Lung (tissue), 12 donors: ENCODE data around the gene ROBO1. TPM values are rescaled to one million over a fixed set of nuclear protein-coding genes. Genes with fewer than 3 reads are reported as not detected.

Source experiments
- ATAC-seq: fragments of 200-7000 bp; cut with Tn5 transposase; one replicate; pipeline ENCODE4 v1.9.1; 2020; ENCODE audit warnings: moderate number of reproducible peaks; ENCODE audit not compliant: insufficient read depth, low FRiP score
- DNase-seq, 3 donors: peaks; one replicate each; pipeline ENCODE4 v3.0.0-alpha.2; 2013 to 2017
- H3K27ac ChIP-seq, 2 donors: one replicate each; pipeline ENCODE4 v1.5.1; 2013; ENCODE audit warnings: mild to moderate bottlenecking in 2 of 2, moderate library complexity in 2 of 2, control low read depth in 1 of 2, inconsistent platforms in 1 of 2, low read depth in 1 of 2, low read length in 1 of 2
- H3K27me3 ChIP-seq, 3 donors: one replicate each; pipeline ENCODE4 v1.5.1; 2013; ENCODE audit warnings: low read length in 2 of 3; ENCODE audit not compliant: control insufficient read depth in 3 of 3, insufficient read depth in 3 of 3
- H3K36me3 ChIP-seq, 4 donors: one replicate each; pipeline ENCODE4 v1.5.1; 2013; ENCODE audit warnings: low read length in 4 of 4, mild to moderate bottlenecking in 1 of 4, moderate library complexity in 1 of 4; ENCODE audit not compliant: control insufficient read depth in 4 of 4, insufficient read depth in 4 of 4
- H3K4me1 ChIP-seq, 5 donors: one replicate each; pipeline ENCODE4 v1.5.1; 2013; ENCODE audit warnings: low read length in 5 of 5, mild to moderate bottlenecking in 2 of 5, moderate library complexity in 1 of 5; ENCODE audit not compliant: control insufficient read depth in 5 of 5, insufficient read depth in 5 of 5
- H3K4me3 ChIP-seq: one replicate; pipeline ENCODE4 v1.5.1; 2013; ENCODE audit warnings: mild to moderate bottlenecking, control low read depth, moderate library complexity
- H3K9ac ChIP-seq, 2 donors: one replicate each; pipeline ENCODE4 v1.5.1; 2013; ENCODE audit warnings: low read length in 2 of 2, control low read depth in 1 of 2; ENCODE audit not compliant: insufficient read depth in 1 of 2
- H3K9me3 ChIP-seq, 4 donors: one replicate each; pipeline ENCODE4 v1.5.1; 2013; ENCODE audit warnings: low read length in 3 of 4, mild to moderate bottlenecking in 1 of 4, moderate library complexity in 1 of 4; ENCODE audit not compliant: control insufficient read depth in 4 of 4, insufficient read depth in 3 of 4
- WGBS, 2 donors: extraction: QIAGEN DNeasy Blood & Tissue Kit; methylation state at CpG; one replicate each; pipeline ENCODE4 v1.1.7; 2013; 5-methylcytosine and 5-hydroxymethylcytosine counted together
- polyA plus RNA-seq, 2 donors: library from polyadenylated mRNA; stranded (reverse); fragments of 200-250 nt; gene quantifications; one replicate each; pipeline ENCODE4 v1.2.1, GENCODE V29; 2013
- total RNA-seq, 2 donors: library from RNA; depleted of rRNA in 1 of 2; stranded (reverse); fragments of >200 nt in 1 of 2; gene quantifications; one replicate each; pipeline ENCODE4 v1.2.1, GENCODE V29; 2014 to 2021
- TF ChIP-seq, protein P1 (sequence below): IDR thresholded peaks from 2 replicates; pipeline ENCODE4 v1.5.1; 2012; ENCODE audit warnings: mild to moderate bottlenecking; ENCODE audit errors: control extremely low read depth, extremely low read depth
- donor health status: control.
- donor health status: control.
- donor health status: Bipolar disorder and iron deficiency.
- donor health status: healthy.
- donor health status: DM: yes; HTN: yes; CAD: no.

ROBO1 gene
- total and polyA plus RNA-seq, 4 donors: 2.6 to 72.6 (median 15.7) TPM

DNA sequence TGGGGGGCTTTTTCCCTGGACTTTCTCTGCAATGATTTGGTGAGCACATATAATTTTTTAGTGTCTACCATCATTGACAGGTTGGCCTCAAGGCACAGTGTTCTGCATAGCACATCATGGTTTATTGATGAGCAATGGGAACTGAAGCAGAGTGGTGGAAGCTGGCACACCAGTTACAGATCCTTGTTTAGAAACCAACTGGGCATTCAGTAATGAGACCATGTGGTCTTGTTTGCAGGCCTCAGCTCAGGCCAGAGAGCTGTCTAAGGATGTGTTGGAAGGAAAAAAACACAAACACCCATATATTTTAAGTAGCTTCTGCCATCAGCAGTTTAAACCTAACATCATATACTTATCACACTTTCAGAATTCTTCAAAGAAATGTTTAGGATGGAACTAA lies 610.6 kb downstream of the ROBO1 start:
- Histone ChIP-seq H3K4me1 (peaks cover 0 to 3% (median 0%) of the 10 kb centered on the region in 5 donors), H3K9me3 (no peaks in the 10 kb centered on the region), H3K27ac (no peak overlapping the region), H3K4me3 (no peak overlapping the region), H3K36me3 (no peaks in the 10 kb centered on the region), H3K9ac (no peak overlapping the region), H3K27me3 (no peaks in the 10 kb centered on the region)
- no peak for DNase-seq
- TF ChIP-seq, protein P1, sequence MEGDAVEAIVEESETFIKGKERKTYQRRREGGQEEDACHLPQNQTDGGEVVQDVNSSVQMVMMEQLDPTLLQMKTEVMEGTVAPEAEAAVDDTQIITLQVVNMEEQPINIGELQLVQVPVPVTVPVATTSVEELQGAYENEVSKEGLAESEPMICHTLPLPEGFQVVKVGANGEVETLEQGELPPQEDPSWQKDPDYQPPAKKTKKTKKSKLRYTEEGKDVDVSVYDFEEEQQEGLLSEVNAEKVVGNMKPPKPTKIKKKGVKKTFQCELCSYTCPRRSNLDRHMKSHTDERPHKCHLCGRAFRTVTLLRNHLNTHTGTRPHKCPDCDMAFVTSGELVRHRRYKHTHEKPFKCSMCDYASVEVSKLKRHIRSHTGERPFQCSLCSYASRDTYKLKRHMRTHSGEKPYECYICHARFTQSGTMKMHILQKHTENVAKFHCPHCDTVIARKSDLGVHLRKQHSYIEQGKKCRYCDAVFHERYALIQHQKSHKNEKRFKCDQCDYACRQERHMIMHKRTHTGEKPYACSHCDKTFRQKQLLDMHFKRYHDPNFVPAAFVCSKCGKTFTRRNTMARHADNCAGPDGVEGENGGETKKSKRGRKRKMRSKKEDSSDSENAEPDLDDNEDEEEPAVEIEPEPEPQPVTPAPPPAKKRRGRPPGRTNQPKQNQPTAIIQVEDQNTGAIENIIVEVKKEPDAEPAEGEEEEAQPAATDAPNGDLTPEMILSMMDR: no peak
- ATAC-seq: no peak

DNA sequence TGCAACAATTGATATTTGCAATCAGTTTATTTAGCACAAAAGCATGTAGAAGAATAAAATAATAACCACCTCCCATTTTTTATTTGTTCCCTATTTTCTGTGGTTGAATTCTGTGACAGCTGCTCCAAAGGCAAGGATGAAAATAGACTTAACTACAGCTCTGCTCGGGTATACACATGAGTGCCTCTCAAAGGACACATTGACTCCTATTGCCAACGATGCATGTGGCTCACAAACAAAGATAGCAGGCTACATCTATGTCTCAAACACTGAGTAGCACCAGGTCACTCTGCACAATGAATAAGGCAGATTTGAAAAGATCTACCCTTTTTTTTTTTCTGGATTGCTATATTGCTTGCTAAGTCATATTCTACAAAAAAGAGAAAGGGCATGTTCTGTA lies 612.9 kb downstream of the ROBO1 start:
- WGBS, 2 donors: 50 to 58% methylated on average over 2 of the region's 2 CpGs
- H3K9me3 ChIP-seq: no peaks in the 10 kb centered on the region
- no peaks in the 10 kb centered on the region for H3K27me3 ChIP-seq
- no peaks in the 10 kb centered on the region for H3K36me3 ChIP-seq
- no peak overlapping the region for H3K9ac ChIP-seq
- TF ChIP-seq, protein P1: no peak
- DNase-seq (no peak), ATAC-seq (no peak)
- H3K4me1 ChIP-seq: peaks cover 0 to 3% (median 0%) of the 10 kb centered on the region in 5 donors
- no peak overlapping the region for H3K4me3 ChIP-seq
- H3K27ac ChIP-seq: no peak overlapping the region

DNA sequence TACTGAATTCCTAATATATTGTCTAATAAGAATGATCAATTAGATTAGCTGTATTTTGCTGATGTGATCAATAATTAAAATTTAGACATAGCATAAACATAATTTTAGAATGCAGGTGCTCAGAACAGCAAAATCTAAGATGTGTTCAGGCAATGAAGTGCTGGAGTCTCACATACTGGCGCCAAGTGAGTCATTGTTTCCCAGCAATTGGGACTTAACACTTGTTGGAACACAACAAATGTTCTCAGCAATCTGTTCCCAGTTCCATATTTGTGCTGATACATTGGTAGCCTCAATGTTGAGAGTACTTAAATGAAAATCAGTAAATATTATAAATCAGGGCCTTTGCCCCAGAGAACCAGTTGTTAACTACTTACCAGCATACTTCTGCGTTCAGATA lies 619.0 kb downstream of the ROBO1 start:
- DNase-seq (no peak), ATAC-seq (no peak)
- Histone ChIP-seq H3K4me3 (no peak overlapping the region), H3K36me3 (no peaks in the 10 kb centered on the region), H3K27me3 (no peaks in the 10 kb centered on the region), H3K9ac (no peak overlapping the region), H3K9me3 (no peaks in the 10 kb centered on the region), H3K4me1 (no peaks in the 10 kb centered on the region), H3K27ac (no peak overlapping the region)
- TF ChIP-seq, protein P1: no peak
- WGBS, 2 donors: 89 to 92% methylated on average over 2 of the region's 2 CpGs

DNA sequence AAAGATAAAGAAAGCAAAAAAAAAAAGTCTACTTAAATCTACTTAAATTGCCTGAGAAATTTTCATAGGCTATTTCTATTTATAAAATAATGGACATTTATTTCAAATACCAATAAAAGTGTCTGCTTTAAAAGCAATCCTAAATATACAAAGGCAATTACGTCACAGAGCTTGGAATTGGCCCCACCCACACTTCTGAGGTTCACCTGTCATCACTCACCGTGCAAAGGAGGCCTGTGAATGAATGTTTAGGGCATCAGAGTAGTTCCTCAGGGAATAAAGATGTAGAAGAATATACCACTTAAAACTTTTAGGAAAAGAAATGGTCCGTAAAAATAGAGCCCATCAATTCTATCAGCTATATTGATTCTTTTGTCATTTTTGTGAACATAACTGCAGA lies 621.8 kb downstream of the ROBO1 start:
- DNase-seq: no peak
- no peak for ATAC-seq
- no peak overlapping the region for H3K9ac ChIP-seq
- no peaks in the 10 kb centered on the region for H3K9me3 ChIP-seq
- 66 to 85% methylated on average over 3 of the region's 3 CpGs for WGBS, 2 donors
- H3K4me1 ChIP-seq: no peaks in the 10 kb centered on the region
- H3K27ac ChIP-seq: no peak overlapping the region
- H3K36me3 ChIP-seq: no peaks in the 10 kb centered on the region
- TF ChIP-seq, protein P1: no peak
- H3K4me3 ChIP-seq: no peak overlapping the region
- no peaks in the 10 kb centered on the region for H3K27me3 ChIP-seq
